Neural cell (in vitro differentiated cells): Measurements from ENCODE around the gene CCDC73. TPM values are rescaled to one million over a fixed set of nuclear protein-coding genes. Genes with fewer than 3 reads are reported as not detected.

ENCODE experiments used
- H2AFZ ChIP-seq: fragments of 200-600, 300-800 bp; sonication (generic), shearing (Covaris generic); 2 replicates; pipeline ENCODE4 v1.6.0; 2014; ENCODE audit warnings: low read depth, mild to moderate bottlenecking, antibody characterized with exemption, low read length, moderate library complexity
- H3F3A ChIP-seq: fragments of 200-600 bp; shearing (Covaris generic); 2 replicates; pipeline ENCODE4 v1.6.1; 2016; ENCODE audit warnings: mild to moderate bottlenecking, moderate library complexity, mixed read lengths, antibody characterized with exemption, low read length; ENCODE audit not compliant: insufficient read depth, poor library complexity, severe bottlenecking
- H3K27ac ChIP-seq: fragments of 200-600, 300-800 bp; sonication (generic), shearing (Covaris generic); 2 replicates; pipeline ENCODE4 v1.5.1; 2014; ENCODE audit warnings: mild to moderate bottlenecking, low read length, moderate library complexity
- H3K27me3 ChIP-seq: fragments of 300-800, 200-600 bp; sonication (generic), shearing (Covaris generic); 2 replicates; pipeline ENCODE4 v1.6.0; 2014; ENCODE audit warnings: mild to moderate bottlenecking, low read depth, low read length, moderate library complexity; ENCODE audit not compliant: insufficient read depth
- H3K36me3 ChIP-seq: fragments of 300-800, 200-600 bp; sonication (generic), shearing (Covaris generic); 2 replicates; pipeline ENCODE4 v1.5.1; 2014; ENCODE audit warnings: mild to moderate bottlenecking, antibody characterized with exemption, low read length, moderate library complexity; ENCODE audit not compliant: insufficient read depth
- H3K4me2 ChIP-seq: fragments of 300-800, 200-600 bp; sonication (generic), shearing (Covaris generic); 2 replicates; pipeline ENCODE4 v1.6.0; 2014; ENCODE audit warnings: mild to moderate bottlenecking, low read length
- H3K4me3 ChIP-seq: fragments of 300-800, 200-600 bp; sonication (generic), shearing (Covaris generic); 2 replicates; pipeline ENCODE4 v1.5.1; 2014; ENCODE audit warnings: mild to moderate bottlenecking, low read length, moderate library complexity
- H3K79me2 ChIP-seq: fragments of 200-600 bp; shearing (Covaris generic); replicated peaks from 2 replicates; pipeline ENCODE4 v1.6.0; 2014; ENCODE audit warnings: mild to moderate bottlenecking, low read length, moderate library complexity; ENCODE audit not compliant: insufficient read depth
- H3K9ac ChIP-seq: fragments of 300-800, 200-600 bp; sonication (generic), shearing (Covaris generic); 2 replicates; pipeline ENCODE4 v1.6.1; 2016; ENCODE audit warnings: mild to moderate bottlenecking, low read length, mixed read lengths
- H3K9me2 ChIP-seq: fragments of 200-600 bp; shearing (Covaris generic); 2 replicates; pipeline ENCODE4 v1.6.1; 2016; ENCODE audit warnings: mild to moderate bottlenecking, low read length, mixed read lengths; ENCODE audit not compliant: insufficient read depth
- H3K9me3 ChIP-seq: fragments of 200-600, 300-800 bp; sonication (generic), shearing (Covaris generic); 2 replicates; pipeline ENCODE4 v1.6.1; 2016; ENCODE audit warnings: mild to moderate bottlenecking, mixed run types, low read length, moderate library complexity, mixed read lengths
- H4K20me1 ChIP-seq: fragments of 200-600 bp; shearing (Covaris generic); 2 replicates; pipeline ENCODE4 v1.6.1; 2016; ENCODE audit warnings: mild to moderate bottlenecking, mixed run types; ENCODE audit not compliant: insufficient read depth
- EP300 ChIP-seq: fragments of 450-650 bp; conservative IDR thresholded peaks from 2 replicates; pipeline ENCODE4 v1.6.1; 2014; ENCODE audit warnings: antibody characterized with exemption, mild to moderate bottlenecking, moderate library complexity; ENCODE audit not compliant: poor library complexity, severe bottlenecking
- EZH2 ChIP-seq: fragments of 200-600, 300-800 bp; shearing (Covaris generic), sonication (generic); IDR thresholded peaks from 2 replicates; pipeline ENCODE4 v1.6.1; 2014; ENCODE audit warnings: antibody characterized with exemption, low read length, borderline replicate concordance, mild to moderate bottlenecking; ENCODE audit not compliant: insufficient read depth, poor library complexity, severe bottlenecking
- MXI1 ChIP-seq: fragments of 450-650 bp; conservative IDR thresholded peaks from 2 replicates; pipeline ENCODE4 v1.6.1; 2014; ENCODE audit warnings: antibody characterized with exemption, mild to moderate bottlenecking; ENCODE audit not compliant: poor library complexity, severe bottlenecking
- POLR2AphosphoS5 ChIP-seq: IDR thresholded peaks from 2 replicates; pipeline ENCODE4 v1.6.1; 2012
- RAD21 ChIP-seq: fragments of 450-650 bp; conservative IDR thresholded peaks from 2 replicates; pipeline ENCODE4 v1.6.1; 2014; ENCODE audit warnings: antibody characterized with exemption, mild to moderate bottlenecking, moderate library complexity
- SMC3 ChIP-seq: fragments of 450-650 bp; conservative IDR thresholded peaks from 2 replicates; pipeline ENCODE4 v1.6.1; 2014; ENCODE audit warnings: antibody characterized with exemption, mild to moderate bottlenecking, moderate library complexity; ENCODE audit not compliant: poor library complexity
- TAF1 ChIP-seq: IDR thresholded peaks from 2 replicates; pipeline ENCODE4 v1.6.1; 2012; ENCODE audit warnings: low read depth
- polyA plus RNA-seq: library from polyadenylated mRNA; depleted of rRNA; stranded (reverse); fragments of >200 nt; gene quantifications from 2 replicates; pipeline ENCODE4 v1.2.3, GENCODE V29; 2014
- TF ChIP-seq, protein P1 (sequence below): IDR thresholded peaks from 2 replicates; pipeline ENCODE4 v1.6.1; 2012; ENCODE audit warnings: borderline replicate concordance
- TF ChIP-seq, protein P2 (sequence below): fragments of 450-650 bp; IDR thresholded peaks from 2 replicates; pipeline ENCODE4 v1.5.1; 2014; ENCODE audit warnings: antibody characterized with exemption, mild to moderate bottlenecking, moderate library complexity; ENCODE audit not compliant: poor library complexity, severe bottlenecking

CCDC73 gene
- polyA plus RNA-seq, 1 donor from 2014 or later: 0.07 TPM

GRCh38 chr11:32569313-32569881 is 225.1 kb downstream of the CCDC73 start:
- TF ChIP-seq SMC3: no peak
- TF ChIP-seq EP300: no peak
- no peak for TF ChIP-seq RAD21
- TF ChIP-seq, protein P1, sequence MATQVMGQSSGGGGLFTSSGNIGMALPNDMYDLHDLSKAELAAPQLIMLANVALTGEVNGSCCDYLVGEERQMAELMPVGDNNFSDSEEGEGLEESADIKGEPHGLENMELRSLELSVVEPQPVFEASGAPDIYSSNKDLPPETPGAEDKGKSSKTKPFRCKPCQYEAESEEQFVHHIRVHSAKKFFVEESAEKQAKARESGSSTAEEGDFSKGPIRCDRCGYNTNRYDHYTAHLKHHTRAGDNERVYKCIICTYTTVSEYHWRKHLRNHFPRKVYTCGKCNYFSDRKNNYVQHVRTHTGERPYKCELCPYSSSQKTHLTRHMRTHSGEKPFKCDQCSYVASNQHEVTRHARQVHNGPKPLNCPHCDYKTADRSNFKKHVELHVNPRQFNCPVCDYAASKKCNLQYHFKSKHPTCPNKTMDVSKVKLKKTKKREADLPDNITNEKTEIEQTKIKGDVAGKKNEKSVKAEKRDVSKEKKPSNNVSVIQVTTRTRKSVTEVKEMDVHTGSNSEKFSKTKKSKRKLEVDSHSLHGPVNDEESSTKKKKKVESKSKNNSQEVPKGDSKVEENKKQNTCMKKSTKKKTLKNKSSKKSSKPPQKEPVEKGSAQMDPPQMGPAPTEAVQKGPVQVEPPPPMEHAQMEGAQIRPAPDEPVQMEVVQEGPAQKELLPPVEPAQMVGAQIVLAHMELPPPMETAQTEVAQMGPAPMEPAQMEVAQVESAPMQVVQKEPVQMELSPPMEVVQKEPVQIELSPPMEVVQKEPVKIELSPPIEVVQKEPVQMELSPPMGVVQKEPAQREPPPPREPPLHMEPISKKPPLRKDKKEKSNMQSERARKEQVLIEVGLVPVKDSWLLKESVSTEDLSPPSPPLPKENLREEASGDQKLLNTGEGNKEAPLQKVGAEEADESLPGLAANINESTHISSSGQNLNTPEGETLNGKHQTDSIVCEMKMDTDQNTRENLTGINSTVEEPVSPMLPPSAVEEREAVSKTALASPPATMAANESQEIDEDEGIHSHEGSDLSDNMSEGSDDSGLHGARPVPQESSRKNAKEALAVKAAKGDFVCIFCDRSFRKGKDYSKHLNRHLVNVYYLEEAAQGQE: no peak
- no peak for TF ChIP-seq EZH2
- TF ChIP-seq POLR2AphosphoS5: no peak
- TF ChIP-seq, protein P2, sequence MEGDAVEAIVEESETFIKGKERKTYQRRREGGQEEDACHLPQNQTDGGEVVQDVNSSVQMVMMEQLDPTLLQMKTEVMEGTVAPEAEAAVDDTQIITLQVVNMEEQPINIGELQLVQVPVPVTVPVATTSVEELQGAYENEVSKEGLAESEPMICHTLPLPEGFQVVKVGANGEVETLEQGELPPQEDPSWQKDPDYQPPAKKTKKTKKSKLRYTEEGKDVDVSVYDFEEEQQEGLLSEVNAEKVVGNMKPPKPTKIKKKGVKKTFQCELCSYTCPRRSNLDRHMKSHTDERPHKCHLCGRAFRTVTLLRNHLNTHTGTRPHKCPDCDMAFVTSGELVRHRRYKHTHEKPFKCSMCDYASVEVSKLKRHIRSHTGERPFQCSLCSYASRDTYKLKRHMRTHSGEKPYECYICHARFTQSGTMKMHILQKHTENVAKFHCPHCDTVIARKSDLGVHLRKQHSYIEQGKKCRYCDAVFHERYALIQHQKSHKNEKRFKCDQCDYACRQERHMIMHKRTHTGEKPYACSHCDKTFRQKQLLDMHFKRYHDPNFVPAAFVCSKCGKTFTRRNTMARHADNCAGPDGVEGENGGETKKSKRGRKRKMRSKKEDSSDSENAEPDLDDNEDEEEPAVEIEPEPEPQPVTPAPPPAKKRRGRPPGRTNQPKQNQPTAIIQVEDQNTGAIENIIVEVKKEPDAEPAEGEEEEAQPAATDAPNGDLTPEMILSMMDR: no peak
- TF ChIP-seq MXI1: no peak
- no peak for TF ChIP-seq TAF1
- no peak overlapping the region for H3K27ac ChIP-seq
- no peaks in the 10 kb centered on the region for H3K9me3 ChIP-seq
- H4K20me1 ChIP-seq: no peaks in the 10 kb centered on the region
- no peaks in the 10 kb centered on the region for H3K9me2 ChIP-seq
- no peak overlapping the region for H3K9ac ChIP-seq
- no peaks in the 10 kb centered on the region for H3K36me3 ChIP-seq
- no peaks in the 10 kb centered on the region for H3K27me3 ChIP-seq
- no peak overlapping the region for H2AFZ ChIP-seq
- H3K79me2 ChIP-seq: no peaks in the 10 kb centered on the region
- H3K4me3 ChIP-seq: no peak overlapping the region
- no peak overlapping the region for H3K4me2 ChIP-seq
- H3F3A ChIP-seq: no peaks in the 10 kb centered on the region

DNA sequence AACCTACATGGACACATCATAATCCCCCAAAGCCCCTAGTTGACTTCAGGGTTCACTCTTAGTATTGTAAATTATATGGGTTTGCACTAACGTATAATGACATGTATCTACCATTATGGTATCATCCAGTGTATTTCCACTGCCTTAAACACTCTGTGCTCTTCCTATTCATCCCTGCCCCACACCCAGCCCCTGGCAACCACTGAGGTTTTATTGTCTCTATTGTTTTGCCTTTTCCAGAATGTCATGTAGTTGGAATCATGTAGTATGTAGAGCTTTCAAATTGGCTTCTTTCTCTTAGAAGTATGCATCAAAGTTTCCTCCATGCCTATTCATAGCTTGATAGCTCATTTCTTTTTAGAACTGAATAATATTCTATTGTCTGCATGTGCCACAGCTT is 227.3 kb downstream of the CCDC73 start:
- H3K27ac ChIP-seq: no peak overlapping the region
- H3K9me2 ChIP-seq: no peaks in the 10 kb centered on the region
- no peaks in the 10 kb centered on the region for H3K79me2 ChIP-seq
- H2AFZ ChIP-seq: no peak overlapping the region
- no peaks in the 10 kb centered on the region for H3F3A ChIP-seq
- no peak overlapping the region for H3K4me3 ChIP-seq
- no peak overlapping the region for H3K4me2 ChIP-seq
- H3K9me3 ChIP-seq: no peaks in the 10 kb centered on the region
- TF ChIP-seq, protein P2: no peak
- TF ChIP-seq EZH2: no peak
- no peak for TF ChIP-seq POLR2AphosphoS5
- no peak for TF ChIP-seq RAD21
- TF ChIP-seq SMC3: no peak
- no peak for TF ChIP-seq EP300
- TF ChIP-seq MXI1: no peak
- TF ChIP-seq, protein P1: no peak
- no peak for TF ChIP-seq TAF1
- no peaks in the 10 kb centered on the region for H4K20me1 ChIP-seq
- no peak overlapping the region for H3K9ac ChIP-seq
- H3K27me3 ChIP-seq: no peaks in the 10 kb centered on the region
- H3K36me3 ChIP-seq: no peaks in the 10 kb centered on the region
